ENCODE measurements around the gene PARD3B.

Gene PARD3B

GRCh38 chr2:204628926-204629712 is 83.8 kb downstream of the PARD3B start:
- no peaks in the 10 kb centered on the region for H3K79me2 ChIP-seq (ENCODE audit: insufficient read depth, low read length)
- no peak overlapping the region for H2AFZ ChIP-seq (ENCODE audit: low read depth, low read length, severe bottlenecking)
- no peak overlapping the region for H3K4me2 ChIP-seq (ENCODE audit: low read depth, low read length, poor library complexity, severe bottlenecking)
- H3K36me3 ChIP-seq (ENCODE audit: low read length) = no peaks in the 10 kb centered on the region
- H4K20me1 ChIP-seq (ENCODE audit: low read depth, low read length) = no peaks in the 10 kb centered on the region
- no peaks in the 10 kb centered on the region for H3K9me3 ChIP-seq (ENCODE audit: insufficient read depth, low read length)
- no peak overlapping the region for H3K4me3 ChIP-seq (ENCODE audit: insufficient read depth, low read length, poor library complexity, severe bottlenecking)
- TF ChIP-seq, protein P1, sequence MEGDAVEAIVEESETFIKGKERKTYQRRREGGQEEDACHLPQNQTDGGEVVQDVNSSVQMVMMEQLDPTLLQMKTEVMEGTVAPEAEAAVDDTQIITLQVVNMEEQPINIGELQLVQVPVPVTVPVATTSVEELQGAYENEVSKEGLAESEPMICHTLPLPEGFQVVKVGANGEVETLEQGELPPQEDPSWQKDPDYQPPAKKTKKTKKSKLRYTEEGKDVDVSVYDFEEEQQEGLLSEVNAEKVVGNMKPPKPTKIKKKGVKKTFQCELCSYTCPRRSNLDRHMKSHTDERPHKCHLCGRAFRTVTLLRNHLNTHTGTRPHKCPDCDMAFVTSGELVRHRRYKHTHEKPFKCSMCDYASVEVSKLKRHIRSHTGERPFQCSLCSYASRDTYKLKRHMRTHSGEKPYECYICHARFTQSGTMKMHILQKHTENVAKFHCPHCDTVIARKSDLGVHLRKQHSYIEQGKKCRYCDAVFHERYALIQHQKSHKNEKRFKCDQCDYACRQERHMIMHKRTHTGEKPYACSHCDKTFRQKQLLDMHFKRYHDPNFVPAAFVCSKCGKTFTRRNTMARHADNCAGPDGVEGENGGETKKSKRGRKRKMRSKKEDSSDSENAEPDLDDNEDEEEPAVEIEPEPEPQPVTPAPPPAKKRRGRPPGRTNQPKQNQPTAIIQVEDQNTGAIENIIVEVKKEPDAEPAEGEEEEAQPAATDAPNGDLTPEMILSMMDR (IDR thresholded peaks at IDR 0.05; ENCODE audit: insufficient read depth, low read length, poor library complexity, severe bottlenecking) = no peak
- no peak for TF ChIP-seq EZH2phosphoT487 (conservative IDR thresholded peaks at IDR 0.05; ENCODE audit: low read length)
- H3K27me3 ChIP-seq (ENCODE audit: low read length) = no peaks in the 10 kb centered on the region
- no peak overlapping the region for H3K9ac ChIP-seq (ENCODE audit: low read length)
- H3K27ac ChIP-seq (ENCODE audit: low read depth, low read length) = no peak overlapping the region
- no peaks in the 10 kb centered on the region for H3K9me2 ChIP-seq (replicated peaks; ENCODE audit: insufficient read depth, low read length)
- H3F3A ChIP-seq (ENCODE audit: insufficient read depth) = no peaks in the 10 kb centered on the region

DNA sequence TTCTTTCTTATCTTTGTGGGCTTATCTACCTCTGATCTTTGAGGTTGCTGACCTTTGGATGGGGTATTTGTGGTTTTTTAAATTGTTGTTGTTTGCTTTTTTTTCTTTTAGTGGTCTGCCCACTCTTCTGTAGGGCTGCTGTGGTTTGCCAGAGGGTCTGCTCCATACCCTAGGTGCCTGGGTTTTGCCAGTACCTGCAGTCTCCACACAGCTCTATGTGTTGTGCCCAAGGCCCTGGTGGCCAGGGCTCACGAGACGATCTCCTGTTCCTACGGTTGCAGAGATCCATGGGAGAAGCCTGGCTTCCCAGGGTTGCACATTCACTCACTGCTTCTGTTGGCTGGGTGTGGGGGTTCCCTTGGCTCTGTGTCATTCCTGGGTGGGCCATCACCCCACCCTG is 87.1 kb downstream of the PARD3B start:
- Histone ChIP-seq H3K27me3 (ENCODE audit: low read length) (no peaks in the 10 kb centered on the region), H3F3A (ENCODE audit: insufficient read depth) (no peaks in the 10 kb centered on the region), H3K9ac (ENCODE audit: low read length) (no peak overlapping the region), H3K4me2 (ENCODE audit: low read depth, low read length, poor library complexity, severe bottlenecking) (no peak overlapping the region), H2AFZ (ENCODE audit: low read depth, low read length, severe bottlenecking) (no peak overlapping the region), H3K9me3 (ENCODE audit: insufficient read depth, low read length) (no peaks in the 10 kb centered on the region), H3K27ac (ENCODE audit: low read depth, low read length) (no peak overlapping the region), H3K4me3 (ENCODE audit: insufficient read depth, low read length, poor library complexity, severe bottlenecking) (no peak overlapping the region), H3K9me2 (replicated peaks; ENCODE audit: insufficient read depth, low read length) (no peaks in the 10 kb centered on the region), H3K79me2 (ENCODE audit: insufficient read depth, low read length) (no peaks in the 10 kb centered on the region), H4K20me1 (ENCODE audit: low read depth, low read length) (no peaks in the 10 kb centered on the region), H3K36me3 (ENCODE audit: low read length) (no peaks in the 10 kb centered on the region)
- TF ChIP-seq, protein P1 (IDR thresholded peaks at IDR 0.05; ENCODE audit: insufficient read depth, low read length, poor library complexity, severe bottlenecking) = no peak
- TF ChIP-seq EZH2phosphoT487 (conservative IDR thresholded peaks at IDR 0.05; ENCODE audit: low read length) = no peak

- no peak overlapping the region for H3K9ac ChIP-seq (ENCODE audit: low read length)
- no peaks in the 10 kb centered on the region for H3K9me3 ChIP-seq (ENCODE audit: insufficient read depth, low read length)
- H2AFZ ChIP-seq (ENCODE audit: low read depth, low read length, severe bottlenecking) = no peak overlapping the region
- no peaks in the 10 kb centered on the region for H3K27me3 ChIP-seq (ENCODE audit: low read length)
- H3K4me3 ChIP-seq (ENCODE audit: insufficient read depth, low read length, poor library complexity, severe bottlenecking) = no peak overlapping the region
- no peak for TF ChIP-seq EZH2phosphoT487 (conservative IDR thresholded peaks at IDR 0.05; ENCODE audit: low read length)
- TF ChIP-seq, protein P1 (IDR thresholded peaks at IDR 0.05; ENCODE audit: insufficient read depth, low read length, poor library complexity, severe bottlenecking) = no peak
- no peaks in the 10 kb centered on the region for H3K9me2 ChIP-seq (replicated peaks; ENCODE audit: insufficient read depth, low read length)
- no peak overlapping the region for H3K4me2 ChIP-seq (ENCODE audit: low read depth, low read length, poor library complexity, severe bottlenecking)
- no peaks in the 10 kb centered on the region for H4K20me1 ChIP-seq (ENCODE audit: low read depth, low read length)
- no peaks in the 10 kb centered on the region for H3K36me3 ChIP-seq (ENCODE audit: low read length)
- H3F3A ChIP-seq (ENCODE audit: insufficient read depth) = no peaks in the 10 kb centered on the region
- no peaks in the 10 kb centered on the region for H3K79me2 ChIP-seq (ENCODE audit: insufficient read depth, low read length)
- no peak overlapping the region for H3K27ac ChIP-seq (ENCODE audit: low read depth, low read length)
Observed at GRCh38 chr2:204634564-204634963, 89.3 kb downstream of the PARD3B start.

All from SU-DHL-6 (cell line).